GM21576 (cell line): ENCODE results near the gene TTLL5.
A peak's percentile ranks its signal among the peaks of the same experiment; 100 is the strongest.

Experiments
- ATAC-seq: cut with Tn5 transposase; IDR thresholded peaks from one replicate; pipeline ENCODE4 v1.9.1; 2021; ENCODE audit warnings: mild to moderate bottlenecking, moderate library complexity; ENCODE audit not compliant: unreplicated experiment

The TTLL5 gene

GRCh38 chr14:75946785-75947184, 285.7 kb downstream of the TTLL5 start:
- ATAC-seq, result no peak

- no peak for ATAC-seq
Observed at GRCh38 chr14:75952489-75952888, 291.4 kb downstream of the TTLL5 start.

DNA sequence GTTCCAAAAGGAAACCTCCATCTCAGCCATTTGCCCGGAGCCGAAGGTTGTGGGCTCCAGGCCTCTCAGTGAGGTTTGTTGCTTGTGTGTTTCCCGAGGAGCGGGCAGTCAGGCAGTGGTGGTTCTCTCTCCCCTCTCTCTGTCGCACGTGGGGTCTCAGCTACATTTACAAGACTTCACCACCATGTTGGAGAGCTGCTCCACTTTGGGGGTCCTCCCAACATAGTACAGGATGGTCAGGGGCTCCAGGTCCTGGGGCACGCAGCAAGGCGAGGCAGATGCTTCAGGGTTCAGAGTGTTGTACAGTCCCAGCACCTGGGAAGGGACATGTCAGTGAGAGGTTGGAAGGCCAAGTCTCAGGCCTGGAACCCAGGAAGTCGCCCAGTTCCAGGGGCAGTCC, 298.0 kb downstream of the TTLL5 start:
- no peak for ATAC-seq

GRCh38 chr14:75960231-75960630, 299.2 kb downstream of the TTLL5 start:
- peak; percentile 84 for ATAC-seq

DNA sequence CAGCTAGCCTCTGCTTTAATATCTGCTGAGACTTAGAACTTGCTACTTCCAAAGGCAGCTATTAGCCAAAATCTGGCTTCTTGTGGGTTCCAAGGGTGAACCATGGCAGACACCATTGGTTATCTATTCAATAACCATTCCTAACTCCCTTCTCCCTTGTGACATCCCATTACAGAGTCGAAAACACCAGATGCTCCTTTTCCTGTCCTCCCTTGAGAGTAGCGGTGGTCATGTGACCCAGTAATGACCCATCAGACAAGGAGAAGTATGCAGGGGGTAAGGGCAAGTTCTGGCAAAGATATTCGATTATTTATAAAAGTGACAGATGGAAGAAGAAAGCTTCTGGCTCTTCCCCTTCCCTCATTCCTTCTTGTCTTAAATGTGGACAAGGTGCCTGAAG, 300.6 kb downstream of the TTLL5 start:
- no peak for ATAC-seq

GRCh38 chr14:75967866-75968265, 306.8 kb downstream of the TTLL5 start:
- no peak for ATAC-seq

DNA sequence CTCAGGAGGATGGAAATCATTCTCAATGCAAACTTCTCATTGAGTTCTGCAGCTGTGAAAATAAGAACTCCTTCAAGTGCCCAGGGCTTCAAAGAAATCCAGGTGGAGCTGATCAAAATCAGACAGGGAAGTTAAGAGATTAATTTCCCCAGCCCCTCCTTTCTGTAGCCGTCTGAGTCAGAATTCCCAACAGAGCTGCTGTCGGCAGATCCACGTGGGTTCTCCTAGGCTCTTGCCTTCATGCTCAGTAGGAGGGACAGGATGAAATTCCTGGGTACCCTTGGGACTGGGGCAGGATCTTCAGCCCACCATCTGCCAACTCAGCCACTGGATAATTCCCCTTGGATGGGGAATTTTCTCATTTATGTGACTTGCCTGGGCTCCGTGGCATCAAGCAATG, 307.4 kb downstream of the TTLL5 start:
- no peak for ATAC-seq

- ATAC-seq, result no peak
Observed at GRCh38 chr14:75969126-75969525, 308.1 kb downstream of the TTLL5 start.

DNA sequence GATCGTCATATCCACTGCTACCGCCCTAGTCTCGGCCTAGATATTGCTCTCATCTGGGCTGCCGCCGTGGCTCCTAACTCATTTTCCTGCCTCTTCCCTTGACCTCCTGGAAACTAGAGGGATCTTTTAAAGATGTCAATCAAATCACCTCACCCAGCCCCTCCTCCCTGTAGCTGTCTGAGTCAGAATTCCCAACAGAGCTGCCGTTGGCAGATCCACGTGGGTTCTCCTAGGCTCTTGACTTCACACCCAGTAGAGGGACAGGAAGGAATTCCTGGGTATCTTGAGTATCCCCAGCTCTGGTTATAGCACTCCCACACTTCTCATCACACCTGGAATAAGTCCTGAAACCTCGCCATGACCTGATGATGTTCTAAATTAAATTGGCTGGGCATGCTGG, 308.8 kb downstream of the TTLL5 start:
- ATAC-seq, result no peak

DNA sequence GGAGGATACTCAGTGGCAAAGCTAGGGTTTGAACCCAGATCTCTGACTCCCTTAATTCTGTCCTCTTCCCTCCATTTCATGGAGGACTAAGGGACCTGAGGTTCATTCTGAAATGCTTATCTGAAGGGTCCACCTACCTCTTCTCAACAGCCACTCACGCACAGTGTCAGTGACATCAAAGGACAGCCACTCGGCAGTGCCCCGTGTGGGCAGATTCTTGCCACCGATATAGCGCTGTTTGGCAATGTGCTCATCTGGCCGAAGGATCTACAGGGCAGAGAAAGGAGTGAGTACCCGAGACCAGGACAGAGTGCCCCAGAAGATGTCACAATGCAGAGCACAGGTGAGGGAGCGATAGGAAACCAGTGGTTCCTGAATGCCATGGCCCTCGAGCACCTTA, 309.9 kb downstream of the TTLL5 start:
- ATAC-seq, result no peak

- no peak for ATAC-seq
Observed at GRCh38 chr14:75971509-75971908, 310.5 kb downstream of the TTLL5 start.

- ATAC-seq, result no peak
Observed at GRCh38 chr14:75972801-75973421, 311.9 kb downstream of the TTLL5 start.

- no peak for ATAC-seq
Observed at GRCh38 chr14:75976826-75977581, 316.0 kb downstream of the TTLL5 start.

DNA sequence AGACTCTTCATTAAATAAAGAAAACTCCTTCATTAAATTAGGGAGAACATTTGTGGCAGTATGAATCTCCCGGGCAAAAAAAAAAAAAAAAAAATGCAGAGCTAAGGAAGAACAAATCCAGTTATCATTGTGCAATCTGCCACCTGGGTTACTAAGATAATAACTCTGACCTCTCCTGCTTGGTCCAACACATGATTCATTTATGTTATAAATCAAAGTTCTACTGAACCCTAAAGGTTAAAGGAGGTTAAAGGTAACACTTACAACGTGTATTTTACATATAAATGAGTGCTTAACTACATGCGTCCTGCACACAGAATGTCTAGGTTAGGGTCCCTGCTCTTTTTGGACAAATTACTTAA, 316.5 kb downstream of the TTLL5 start:
- no peak for ATAC-seq

DNA sequence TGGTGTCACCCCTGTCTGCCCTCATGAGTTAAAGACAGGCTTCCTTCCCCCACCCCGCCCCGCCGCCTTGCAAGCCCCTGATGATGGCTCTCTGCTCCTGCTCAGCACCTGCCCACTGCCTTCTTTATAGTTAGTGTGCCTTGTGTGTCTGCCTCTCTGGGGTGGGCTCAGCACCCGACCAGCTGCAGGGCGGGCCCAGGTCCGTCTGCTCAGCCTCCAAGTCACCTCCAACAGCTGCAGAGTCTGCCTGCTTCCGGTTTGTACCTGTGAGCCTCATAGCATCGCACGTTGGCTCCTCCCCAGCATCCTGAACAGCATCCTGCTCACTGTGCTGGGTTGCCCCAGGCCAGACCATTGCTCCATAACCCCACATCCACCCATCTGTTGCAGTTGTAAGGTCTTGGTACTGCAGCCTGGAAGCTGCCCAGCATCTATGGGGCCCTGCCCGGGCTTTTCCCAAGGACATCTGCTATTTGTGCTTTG, 317.2 kb downstream of the TTLL5 start:
- no peak for ATAC-seq

GRCh38 chr14:75979071-75979571, 318.1 kb downstream of the TTLL5 start:
- ATAC-seq, result no peak

GRCh38 chr14:75979648-75980565, 318.9 kb downstream of the TTLL5 start:
- no peak for ATAC-seq

DNA sequence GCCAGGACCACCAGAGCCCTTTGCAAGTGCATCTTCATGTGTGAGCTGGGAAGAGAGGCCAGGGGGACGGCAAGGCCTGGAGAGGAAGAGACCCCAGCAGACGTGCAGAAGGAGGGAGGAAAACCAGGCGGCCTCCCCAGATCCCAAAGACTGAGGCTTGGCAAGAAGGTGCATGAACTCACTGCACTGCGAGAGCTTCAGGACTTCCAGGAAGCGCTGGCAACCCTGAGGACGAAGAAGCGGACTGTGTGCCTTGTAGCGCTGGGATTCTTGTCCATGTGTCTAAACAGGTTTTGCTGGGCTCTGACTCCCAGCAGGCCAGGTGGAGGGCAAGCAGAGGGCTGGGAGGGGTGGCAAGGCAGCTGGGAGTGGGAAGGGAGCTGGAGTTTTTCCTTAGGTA, 319.8 kb downstream of the TTLL5 start:
- no peak for ATAC-seq

DNA sequence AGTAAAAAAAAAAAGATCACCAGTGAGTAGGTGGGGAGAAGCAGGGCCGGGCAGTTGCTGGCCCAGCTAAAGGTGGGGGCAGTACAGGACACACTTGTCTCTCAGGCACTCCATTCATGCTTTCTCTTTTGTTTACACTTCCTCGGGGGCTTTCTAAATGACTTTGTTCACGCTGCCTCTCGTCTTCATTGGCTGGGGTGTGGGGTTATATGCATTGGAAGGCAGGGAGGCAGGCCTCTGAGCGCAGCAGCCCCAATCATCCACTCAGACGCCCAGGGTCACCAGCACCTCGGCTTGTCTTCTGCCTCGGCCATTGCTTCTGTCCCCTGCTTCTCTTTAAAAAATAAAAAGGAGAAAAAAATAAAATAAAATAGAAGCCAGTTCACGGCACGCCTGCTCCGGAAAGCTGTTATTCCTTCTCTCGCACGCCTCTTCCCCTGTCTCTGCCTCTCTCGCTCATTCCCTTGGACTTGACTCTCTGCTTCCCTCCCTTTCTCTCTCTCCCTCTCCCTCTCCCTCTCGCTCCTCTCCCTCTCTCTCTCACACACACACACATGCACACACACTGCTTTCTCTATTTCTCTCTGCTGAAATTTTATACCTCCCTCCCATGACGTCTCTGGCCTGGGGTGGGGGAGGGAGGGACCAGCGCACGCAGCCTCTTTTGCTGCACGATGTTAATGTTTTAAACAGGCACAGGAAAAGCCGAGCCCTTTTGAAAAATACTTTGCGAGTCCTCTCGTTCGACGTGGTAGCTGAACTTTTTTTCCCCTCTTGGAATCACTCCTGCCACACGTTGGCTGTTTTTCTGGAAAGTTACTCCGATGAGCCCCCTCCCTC, 320.6 kb downstream of the TTLL5 start, which contains the start of gene TGFB3:
TGFB3 (minus strand) TSS at position 570 of the 840 bp plus-strand sequence. CDS start 1,102 bp downstream, outside the sequence.
- peak; percentile 57 for ATAC-seq

DNA sequence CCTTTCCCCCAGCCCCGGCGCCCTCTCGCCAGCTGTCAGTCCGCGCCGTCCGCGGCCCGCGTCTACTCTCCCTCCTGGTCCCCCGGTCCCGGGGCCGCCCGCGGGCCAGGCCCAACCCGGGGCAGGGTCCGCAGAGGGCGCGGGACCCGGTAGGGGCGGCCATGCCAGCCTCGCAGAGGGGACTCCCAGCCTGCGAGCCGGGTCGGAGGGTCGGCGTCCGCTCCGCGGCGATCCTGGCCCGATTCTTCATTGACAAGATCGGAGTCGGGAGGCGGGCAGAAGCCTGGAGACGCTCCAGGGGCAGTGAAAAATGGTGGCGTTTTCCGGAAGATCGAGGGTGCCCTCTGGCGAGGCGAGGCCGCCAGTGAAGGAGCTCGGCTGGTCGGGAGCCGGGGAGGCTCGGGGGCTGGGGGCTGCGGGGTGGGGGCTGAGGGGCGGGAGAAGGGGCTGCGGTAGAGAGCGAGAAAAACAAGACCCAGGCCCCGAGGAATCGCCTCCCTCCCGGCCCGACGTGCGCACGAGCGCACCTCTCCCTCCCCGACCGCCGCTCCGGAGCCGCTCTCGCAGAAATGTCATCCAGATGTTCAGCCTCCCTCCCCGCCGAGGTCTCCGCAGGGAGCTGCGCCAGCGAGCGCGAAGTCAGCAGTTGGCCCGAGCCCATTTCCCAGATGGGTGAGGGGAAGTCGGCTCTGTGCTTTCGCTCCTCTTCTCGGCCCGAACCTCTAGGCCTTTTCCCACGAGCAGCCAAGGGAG, 321.4 kb downstream of the TTLL5 start:
- ATAC-seq, result peak; percentile 37
